NCI-H2171 treated with DMSO at 0.1 percent for 48 hours (cell line): ENCODE measurements around the gene SWAP70.

Source experiments
- DNase-seq: peaks from one replicate; lab custom pipeline; 2025; lab: John Stamatoyannopoulos, UW

Gene SWAP70

DNA sequence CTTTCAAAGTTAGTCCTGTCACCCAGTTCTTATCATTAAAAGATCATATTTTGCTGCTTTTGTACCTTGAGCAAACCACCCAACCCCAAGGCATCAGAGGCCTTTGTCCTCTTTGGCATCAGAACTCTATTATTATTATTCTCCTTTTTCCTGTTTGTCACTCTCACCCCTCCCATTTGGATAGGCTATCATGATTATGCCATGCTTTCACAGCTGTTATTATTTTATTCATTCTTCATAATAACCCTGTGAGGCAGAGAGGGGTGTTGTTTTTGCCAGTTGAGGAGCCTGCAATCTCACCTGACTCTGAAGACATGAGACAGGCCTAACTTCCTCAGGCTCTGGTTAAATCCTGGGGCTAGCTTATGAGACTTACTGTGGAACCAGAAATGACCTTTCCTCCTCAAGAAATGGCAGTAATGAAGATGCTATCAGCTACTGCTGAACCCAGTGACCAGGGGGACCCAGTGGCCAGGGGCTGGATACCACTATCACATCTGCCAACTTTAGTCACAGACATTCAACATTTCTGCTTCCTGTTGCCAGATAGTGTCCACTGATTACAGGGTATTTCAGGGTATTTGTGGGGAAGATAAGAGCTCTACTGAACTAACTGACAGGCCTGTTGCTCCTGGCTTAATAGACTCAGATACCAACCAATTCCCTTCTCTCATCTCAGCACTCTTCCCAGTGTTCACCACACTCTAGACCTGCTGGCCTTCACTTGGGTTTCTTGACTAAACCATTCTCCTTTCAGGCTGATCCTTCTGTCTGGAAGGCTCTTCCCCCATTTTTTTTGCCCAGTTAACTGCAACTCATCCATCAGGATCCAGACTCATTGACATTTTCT lies 11.8 kb upstream of the SWAP70 start:
- DNase-seq = no peak

DNA sequence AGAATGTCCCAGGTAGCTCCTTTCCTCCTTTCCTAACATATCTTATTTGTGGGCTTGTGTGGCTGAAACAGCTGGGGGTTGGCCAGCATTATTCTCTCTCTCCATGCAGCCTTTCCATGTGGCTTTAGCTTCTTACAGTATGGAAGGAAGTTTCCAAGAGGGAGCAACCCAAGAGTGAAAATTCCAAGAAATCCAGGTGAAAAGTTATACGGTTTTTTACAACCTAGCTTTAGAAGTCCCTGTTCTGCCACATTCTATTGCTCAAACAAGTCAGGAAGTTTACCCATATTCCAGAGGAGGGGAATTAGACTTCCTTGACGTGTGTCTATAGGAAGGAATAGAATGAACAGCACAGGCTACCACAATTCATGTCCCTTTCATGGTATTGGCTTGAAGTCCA lies 10.0 kb upstream of the SWAP70 start:
- DNase-seq = no peak

DNA sequence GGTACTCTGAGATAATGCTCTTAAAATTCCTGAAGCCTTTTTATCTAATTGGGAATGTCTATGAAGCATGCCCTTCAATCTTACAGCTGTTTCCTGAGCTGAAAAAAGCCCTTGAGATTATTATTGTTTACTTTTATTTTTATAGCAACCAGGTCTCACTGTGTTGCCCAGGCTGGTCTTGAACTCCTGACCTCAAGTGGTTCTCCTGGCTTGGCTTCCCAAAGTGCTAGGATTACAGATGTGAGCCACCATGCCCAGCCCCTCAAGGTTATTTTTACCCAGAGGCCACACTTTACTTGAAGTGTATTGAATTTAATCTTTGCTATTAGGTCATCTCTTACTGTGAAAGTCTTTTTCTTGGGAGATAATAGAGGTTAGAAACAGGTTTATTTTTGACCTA lies 7.0 kb upstream of the SWAP70 start:
- DNase-seq = no peak

DNA sequence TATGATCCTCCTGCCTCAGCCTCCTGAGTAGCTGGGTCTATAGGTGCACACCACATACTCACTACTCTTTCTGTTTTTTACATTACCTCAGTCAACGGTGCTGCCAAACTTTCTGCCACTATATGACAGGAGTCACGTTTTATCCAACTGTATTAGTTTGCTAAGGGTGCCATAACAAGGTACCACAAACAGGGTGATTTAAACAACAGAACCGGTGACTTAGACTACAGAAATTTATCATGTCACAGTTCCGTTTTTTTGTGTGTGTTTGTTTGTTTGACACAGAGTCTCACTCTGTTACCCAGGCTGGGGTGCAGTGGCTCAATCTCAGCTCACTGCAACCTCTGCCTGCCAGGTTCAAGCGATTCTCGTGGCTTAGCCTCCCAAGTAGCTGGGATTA lies 6.3 kb upstream of the SWAP70 start:
- no peak for DNase-seq

DNA sequence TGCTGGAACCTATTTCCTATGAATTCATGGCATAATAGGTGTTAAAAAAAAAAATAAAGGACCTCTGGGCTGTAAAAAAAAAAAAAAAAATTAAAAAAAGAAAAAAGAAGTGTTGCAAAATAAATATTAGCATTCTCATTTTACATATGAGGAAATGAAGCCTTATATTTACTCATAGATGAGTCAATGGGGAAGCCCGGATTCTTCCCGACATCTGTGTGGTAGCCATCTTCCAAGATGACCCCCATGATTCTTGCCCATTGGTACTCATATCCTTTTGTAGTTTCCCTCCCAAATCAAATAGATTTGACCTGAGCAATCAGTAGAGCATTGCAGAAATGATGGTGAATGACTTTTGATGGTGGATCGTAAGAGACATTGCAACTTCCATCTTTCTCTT lies 3.0 kb upstream of the SWAP70 start:
- DNase-seq = no peak

DNA sequence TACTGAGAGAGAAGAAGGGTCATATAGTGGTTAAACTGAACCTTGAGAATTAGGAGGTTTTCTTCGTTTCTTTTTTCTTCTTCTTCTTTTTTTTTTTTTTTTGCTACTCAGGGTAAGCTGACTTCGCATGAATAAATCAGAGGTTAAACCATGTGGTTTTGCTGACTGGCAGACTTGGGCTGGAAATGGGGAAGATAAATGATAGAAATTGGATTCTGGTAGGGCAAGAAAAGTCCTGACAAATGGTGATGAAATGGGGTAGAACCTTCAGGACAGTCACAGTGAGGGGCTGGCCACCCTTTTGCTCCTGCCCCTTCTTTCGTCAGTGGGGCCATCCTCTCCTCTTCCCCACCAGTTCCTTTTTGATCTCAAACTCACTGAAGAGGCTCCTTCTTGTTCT lies 1.6 kb upstream of the SWAP70 start:
- no peak for DNase-seq

GRCh38 chr11:9664276-9665171 lies 647 bp downstream of the SWAP70 start:
- DNase-seq = peak; percentile 25

DNA sequence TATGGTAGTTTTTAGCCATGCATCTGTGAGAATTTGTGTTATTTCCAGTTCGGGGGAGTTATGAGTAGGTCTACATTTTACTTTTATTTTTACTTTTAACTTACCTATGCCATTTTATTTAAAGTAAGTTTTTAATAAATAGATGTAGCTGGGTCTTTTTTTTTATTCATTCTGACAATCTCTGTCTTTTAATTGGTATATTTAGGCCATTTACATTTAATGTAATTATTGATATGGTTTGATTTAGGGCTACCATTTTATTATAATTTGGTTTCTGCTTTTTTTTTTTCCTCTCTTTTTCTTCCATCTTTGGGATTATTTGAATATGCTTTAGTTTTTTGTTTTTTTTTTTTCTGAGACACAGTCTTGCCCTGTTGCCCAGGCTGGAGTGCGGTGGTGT lies 1.9 kb downstream of the SWAP70 start:
- no peak for DNase-seq

GRCh38 chr11:9669954-9670353 lies 6.1 kb downstream of the SWAP70 start:
- DNase-seq = no peak

GRCh38 chr11:9672288-9672916 lies 8.5 kb downstream of the SWAP70 start:
- DNase-seq = no peak

DNA sequence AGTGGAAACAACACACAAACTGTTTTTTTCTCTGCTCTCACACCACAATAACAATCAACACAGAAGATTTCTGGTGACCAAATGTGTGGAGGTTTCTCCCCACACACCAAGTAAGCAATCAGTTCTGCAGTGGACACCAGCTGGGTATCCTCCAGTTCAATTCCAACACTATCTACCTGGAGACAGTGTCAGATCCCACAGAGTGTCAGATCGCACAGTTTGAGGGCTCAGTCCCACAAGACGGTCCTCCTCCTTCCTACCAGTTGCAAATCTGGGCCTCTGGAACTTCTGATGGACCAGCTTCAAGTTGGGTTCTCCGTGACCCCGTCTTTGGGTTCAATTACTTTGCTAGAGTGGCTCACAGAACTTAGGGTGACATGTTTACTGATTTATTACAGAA lies 9.0 kb downstream of the SWAP70 start:
- no peak for DNase-seq

GRCh38 chr11:9675691-9676090 lies 11.8 kb downstream of the SWAP70 start:
- peak; percentile 1 for DNase-seq

- no peak for DNase-seq
These were observed 14.1 kb downstream of the SWAP70 start for GRCh38 chr11:9677951-9678350.

GRCh38 chr11:9678576-9678975 lies 14.7 kb downstream of the SWAP70 start:
- DNase-seq = no peak

DNA sequence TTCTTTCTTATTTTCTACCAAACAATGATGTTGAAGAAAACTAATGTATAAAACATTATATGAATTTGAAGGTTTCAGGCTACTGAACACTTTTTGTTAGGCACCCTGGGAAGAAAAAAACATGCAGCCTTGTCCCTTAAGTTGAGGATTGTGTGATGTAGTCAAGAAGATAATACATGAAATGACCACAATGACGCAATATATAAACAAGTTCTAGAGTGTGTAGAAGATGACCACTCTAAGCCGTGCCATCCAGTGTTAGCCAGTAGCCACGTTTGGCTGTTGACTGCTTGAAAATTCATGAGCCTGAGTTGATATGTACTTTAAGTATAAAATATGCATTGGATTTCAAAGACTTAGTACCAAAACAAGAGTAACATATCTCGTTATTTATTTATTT lies 16.2 kb downstream of the SWAP70 start:
- DNase-seq = no peak

DNA sequence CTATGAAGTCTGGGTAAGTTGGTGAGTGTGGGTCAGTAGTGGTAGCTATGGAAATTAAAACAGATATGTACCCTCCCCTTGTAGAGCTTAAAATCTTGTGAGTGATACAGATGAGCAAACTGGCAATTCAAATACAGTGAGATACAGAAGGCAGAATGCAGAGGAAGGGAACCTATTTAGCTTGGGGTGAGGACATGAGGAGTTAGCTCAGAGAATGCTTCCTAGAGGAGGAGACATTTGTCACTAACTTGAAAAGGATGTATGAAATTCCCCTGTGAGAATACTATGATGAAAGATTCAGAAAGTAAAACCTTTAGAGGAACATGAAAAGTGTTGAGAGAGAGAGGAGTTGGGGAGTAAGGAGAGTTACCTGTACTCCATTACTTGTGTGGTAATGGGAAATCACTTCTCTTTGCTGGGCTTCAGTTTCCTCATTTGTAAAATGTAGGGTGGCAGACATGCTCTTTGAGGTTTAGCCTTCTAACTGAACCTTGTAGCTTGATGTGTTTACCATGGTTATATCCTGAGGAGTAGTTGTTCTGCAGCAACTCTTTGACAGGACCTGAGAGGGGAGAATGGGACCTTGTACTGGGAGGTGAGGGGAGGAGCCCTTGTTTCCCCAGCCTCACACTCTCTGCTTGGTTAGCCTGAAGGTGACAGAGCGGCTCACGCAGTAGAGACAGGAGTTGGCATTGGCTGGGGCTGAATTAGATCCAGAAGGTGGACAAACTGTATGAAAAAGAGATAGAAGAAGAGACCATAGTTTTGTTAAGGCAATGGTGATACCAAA lies 17.9 kb downstream of the SWAP70 start:
- no peak for DNase-seq

- DNase-seq = no peak
These were observed 24.0 kb downstream of the SWAP70 start for GRCh38 chr11:9687711-9688477.

DNA sequence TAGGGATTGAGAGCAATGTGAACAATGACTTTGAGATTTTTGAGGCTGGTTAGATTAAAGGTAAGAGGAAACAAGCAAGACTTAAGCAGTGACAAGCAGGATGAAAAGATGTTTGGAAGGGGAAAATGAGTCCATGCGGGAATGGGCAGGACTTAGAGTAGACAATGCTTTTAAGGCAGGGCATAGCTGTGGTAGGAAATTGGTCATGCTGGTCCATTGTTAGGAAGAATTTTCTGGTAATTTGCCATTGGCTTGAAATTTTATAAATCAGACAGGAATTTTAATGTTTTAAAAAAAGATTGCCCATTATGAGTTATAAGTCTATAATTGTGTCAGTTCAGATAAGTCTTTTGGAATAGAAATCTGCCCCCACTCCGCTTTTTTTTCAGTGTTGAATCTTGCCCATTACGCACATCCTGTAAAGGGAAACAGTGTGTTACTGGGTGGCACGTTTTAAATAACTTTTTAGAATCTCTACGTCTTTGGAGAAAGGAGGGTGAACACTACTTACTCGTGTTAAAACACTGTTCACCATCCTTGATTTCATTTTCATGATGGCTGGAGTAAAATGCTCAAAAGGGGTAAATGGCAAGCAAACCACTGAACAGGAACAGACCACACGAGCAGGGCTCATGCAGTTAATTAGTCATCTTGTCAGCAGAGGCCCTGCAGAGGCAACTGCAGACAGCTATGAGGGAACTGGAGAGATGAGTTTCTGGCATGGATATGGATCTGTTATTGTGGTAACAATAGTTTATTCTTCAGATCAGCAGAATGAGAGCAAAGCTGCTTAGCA lies 25.0 kb downstream of the SWAP70 start:
- no peak for DNase-seq

DNA sequence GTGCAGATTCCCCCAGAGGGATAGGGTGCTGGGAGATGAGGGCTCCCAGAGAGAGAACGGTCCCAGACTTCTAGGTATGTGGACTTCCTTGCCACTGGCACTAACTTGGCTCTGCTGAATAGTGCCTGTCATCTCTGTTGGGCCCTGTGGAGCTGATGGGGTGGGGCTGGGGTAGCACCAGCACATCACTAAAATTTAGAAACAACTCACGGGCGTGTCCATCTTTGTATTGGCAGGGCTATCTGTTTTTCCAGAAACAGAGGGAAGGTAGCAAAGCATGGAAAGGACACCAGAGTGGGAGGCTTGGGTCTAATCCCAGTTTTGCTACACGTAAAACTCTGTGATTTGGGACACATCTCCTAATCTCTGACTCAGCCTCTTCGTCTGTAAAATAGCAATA lies 25.8 kb downstream of the SWAP70 start:
- no peak for DNase-seq

GRCh38 chr11:9691865-9692264 lies 28.0 kb downstream of the SWAP70 start:
- no peak for DNase-seq
